Osteoblast (primary cell): ENCODE results near the gene TIMP1. TPM values are rescaled to one million over a fixed set of nuclear protein-coding genes. Genes with fewer than 3 reads are reported as not detected.
A peak's percentile ranks its signal among the peaks of the same experiment; 100 is the strongest.

Source experiments
- DNase-seq: peaks from one replicate; pipeline ENCODE4 v3.0.0; 2011; ENCODE audit warnings: low spot score, mixed read lengths; ENCODE audit not compliant: insufficient read length; ENCODE audit errors: missing footprints
- H2AFZ ChIP-seq: 2 replicates; pipeline ENCODE4 v1.6.0; 2011; ENCODE audit warnings: mild to moderate bottlenecking, low read length
- H3K27ac ChIP-seq: 2 replicates; pipeline ENCODE4 v1.5.1; 2011; ENCODE audit warnings: mild to moderate bottlenecking, low read depth, low read length, moderate library complexity
- H3K27me3 ChIP-seq: 2 replicates; pipeline ENCODE4 v1.6.0; 2012; ENCODE audit warnings: mild to moderate bottlenecking, control low read depth, inconsistent platforms, low read length, moderate library complexity; ENCODE audit not compliant: insufficient read depth
- H3K36me3 ChIP-seq: 2 replicates; pipeline ENCODE4 v1.5.1; 2011; ENCODE audit warnings: mild to moderate bottlenecking, low read length, control low read depth, moderate library complexity; ENCODE audit not compliant: insufficient read depth
- H3K4me1 ChIP-seq: 2 replicates; pipeline ENCODE4 v1.5.1; 2011; ENCODE audit warnings: mild to moderate bottlenecking, low read length, control low read depth, moderate library complexity; ENCODE audit not compliant: insufficient read depth
- H3K4me2 ChIP-seq: 2 replicates; pipeline ENCODE4 v1.6.0; 2011; ENCODE audit warnings: mild to moderate bottlenecking, low read length; ENCODE audit not compliant: insufficient read depth
- H3K4me3 ChIP-seq: fragments of 200-600 bp; sonication (generic); 3 replicates; pipeline ENCODE4 v1.5.1; 2012; ENCODE audit warnings: mild to moderate bottlenecking, low read length, inconsistent platforms; ENCODE audit not compliant: insufficient read depth
- H3K79me2 ChIP-seq: 2 replicates; pipeline ENCODE4 v1.6.0; 2012; ENCODE audit warnings: mild to moderate bottlenecking, low read length, control low read depth, inconsistent platforms; ENCODE audit not compliant: insufficient read depth
- H3K9me3 ChIP-seq: 2 replicates; pipeline ENCODE4 v1.5.1; 2011; ENCODE audit warnings: low read depth, low read length, control low read depth
- H4K20me1 ChIP-seq: 2 replicates; pipeline ENCODE4 v1.6.0; 2012; ENCODE audit warnings: mild to moderate bottlenecking, low read length, control low read depth; ENCODE audit not compliant: insufficient read depth
- CTCF ChIP-seq: IDR thresholded peaks from 2 replicates; pipeline ENCODE4 v1.5.1; 2011; ENCODE audit warnings: mild to moderate bottlenecking, low read depth, low read length, moderate library complexity; ENCODE audit errors: extremely low read depth
- total RNA-seq: library from RNA; depleted of rRNA; stranded (reverse); fragments of >200 nt; gene quantifications from 2 replicates; pipeline ENCODE4 v1.2.3, GENCODE V29; 2012

The TIMP1 gene
- total RNA-seq, 1 donor: 904 TPM

GRCh38 chrX:47587906-47588735 is 5.9 kb downstream of the TIMP1 start:
- Histone ChIP-seq H4K20me1 (peaks cover 30% of the 10 kb centered on the region), H2AFZ (no peak overlapping the region), H3K36me3 (peaks cover 19% of the 10 kb centered on the region), H3K4me3 (no peak overlapping the region), H3K79me2 (peaks cover 10% of the 10 kb centered on the region), H3K27ac (no peak overlapping the region), H3K4me1 (peaks cover 20% of the 10 kb centered on the region), H3K9me3 (no peaks in the 10 kb centered on the region), H3K4me2 (no peak overlapping the region), H3K27me3 (no peaks in the 10 kb centered on the region)
- no peak for DNase-seq
- TF ChIP-seq CTCF: no peak

DNA sequence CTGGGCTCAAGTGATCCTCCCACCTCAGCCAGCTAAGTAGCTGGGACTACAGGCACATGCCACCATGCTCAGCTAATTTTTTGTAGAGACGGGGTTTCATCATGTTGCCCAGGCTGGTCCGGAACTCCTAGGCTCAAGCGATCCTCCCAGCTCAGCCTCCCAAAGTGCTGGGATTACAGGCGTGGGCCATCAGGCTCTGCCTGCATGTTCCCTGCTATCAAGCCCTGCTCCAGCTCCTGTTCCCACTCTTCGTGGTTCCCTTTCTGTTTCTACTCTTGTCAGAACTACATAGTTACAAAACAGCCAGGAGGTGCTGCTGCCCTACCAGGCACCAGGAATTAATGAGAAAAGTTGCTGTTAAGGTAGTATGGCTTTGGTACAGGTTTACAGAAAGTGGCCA is 8.7 kb downstream of the TIMP1 start:
- Histone ChIP-seq H4K20me1 (peaks cover 7% of the 10 kb centered on the region), H3K4me3 (no peak overlapping the region), H3K9me3 (no peaks in the 10 kb centered on the region), H3K36me3 (peaks cover 7% of the 10 kb centered on the region), H3K27me3 (no peaks in the 10 kb centered on the region), H2AFZ (no peak overlapping the region), H3K27ac (no peak overlapping the region), H3K4me1 (peaks cover 7% of the 10 kb centered on the region), H3K4me2 (no peak overlapping the region), H3K79me2 (no peaks in the 10 kb centered on the region)
- no peak for TF ChIP-seq CTCF
- no peak for DNase-seq

DNA sequence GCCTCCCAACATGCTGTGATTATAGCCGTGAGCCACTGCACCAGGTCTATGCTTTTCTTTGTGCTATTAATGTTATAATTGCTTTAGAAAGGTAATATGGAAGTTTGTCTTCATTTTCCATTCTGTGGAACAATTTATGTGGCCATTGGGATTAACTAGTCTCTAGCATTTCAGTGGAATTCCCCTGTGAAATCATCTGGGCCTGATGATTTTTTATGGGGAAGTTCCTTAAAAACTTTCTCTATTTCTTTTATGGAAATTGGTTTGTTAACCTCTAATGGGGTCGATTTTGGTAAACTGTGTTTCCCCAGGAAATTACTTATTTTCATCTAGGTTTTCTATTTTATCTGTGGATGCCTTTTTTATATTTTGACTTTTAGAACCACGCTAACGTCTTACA is 11.3 kb downstream of the TIMP1 start:
- TF ChIP-seq CTCF: no peak
- no peak for DNase-seq
- Histone ChIP-seq H3K4me3 (no peak overlapping the region), H3K36me3 (no peaks in the 10 kb centered on the region), H2AFZ (no peak overlapping the region), H3K4me1 (peaks cover 12% of the 10 kb centered on the region), H3K79me2 (no peaks in the 10 kb centered on the region), H3K9me3 (no peaks in the 10 kb centered on the region), H3K27me3 (no peaks in the 10 kb centered on the region), H4K20me1 (no peaks in the 10 kb centered on the region), H3K27ac (no peak overlapping the region), H3K4me2 (no peak overlapping the region)

GRCh38 chrX:47595716-47596251 is 13.5 kb downstream of the TIMP1 start:
- Histone ChIP-seq H3K36me3 (no peaks in the 10 kb centered on the region), H3K27me3 (no peaks in the 10 kb centered on the region), H3K4me3 (no peak overlapping the region), H4K20me1 (no peaks in the 10 kb centered on the region), H2AFZ (peak overlapping the region; percentile 74), H3K9me3 (no peaks in the 10 kb centered on the region), H3K4me1 (peaks cover 12% of the 10 kb centered on the region), H3K4me2 (peak overlapping the region; percentile 62), H3K79me2 (no peaks in the 10 kb centered on the region), H3K27ac (peak overlapping the region; percentile 94)
- DNase-seq: no peak
- no peak for TF ChIP-seq CTCF
